ENCODE data around the gene UMODL1.

Gene UMODL1

GRCh38 chr21:42149656-42150473, 78.7 kb downstream of the UMODL1 start:
- DNase-seq (ENCODE audit: low read depth in 1 of 2, low spot score in 1 of 2) = no peak

- DNase-seq (ENCODE audit: low read depth in 1 of 2, low spot score in 1 of 2) = no peak
Observed at GRCh38 chr21:42150474-42151085, 79.5 kb downstream of the UMODL1 start.

GRCh38 chr21:42151148-42151947, 80.2 kb downstream of the UMODL1 start:
- no peak for DNase-seq (ENCODE audit: low read depth in 1 of 2, low spot score in 1 of 2)

- DNase-seq (ENCODE audit: low read depth in 1 of 2, low spot score in 1 of 2) = no peak
Observed at GRCh38 chr21:42151948-42152220, 80.8 kb downstream of the UMODL1 start.

GRCh38 chr21:42153046-42153686, 82.0 kb downstream of the UMODL1 start:
- no peak for DNase-seq (ENCODE audit: low read depth in 1 of 2, low spot score in 1 of 2)

- DNase-seq (ENCODE audit: low read depth in 1 of 2, low spot score in 1 of 2) = no peak
Observed at GRCh38 chr21:42153746-42154145, 82.6 kb downstream of the UMODL1 start.

- no peak for DNase-seq (ENCODE audit: low read depth in 1 of 2, low spot score in 1 of 2)
Observed at GRCh38 chr21:42154237-42155044, 83.3 kb downstream of the UMODL1 start.

- no peak for DNase-seq (ENCODE audit: low read depth in 1 of 2, low spot score in 1 of 2)
Observed at GRCh38 chr21:42155045-42155855, 84.1 kb downstream of the UMODL1 start.

- no peak for DNase-seq (ENCODE audit: low read depth in 1 of 2, low spot score in 1 of 2)
Observed at GRCh38 chr21:42156690-42157605, 85.8 kb downstream of the UMODL1 start.

- no peak for DNase-seq (ENCODE audit: low read depth in 1 of 2, low spot score in 1 of 2)
Observed at GRCh38 chr21:42157606-42158310, 86.6 kb downstream of the UMODL1 start.

GRCh38 chr21:42158846-42159245, 87.7 kb downstream of the UMODL1 start:
- no peak for DNase-seq (ENCODE audit: low read depth in 1 of 2, low spot score in 1 of 2)

GRCh38 chr21:42159560-42160110, 88.5 kb downstream of the UMODL1 start:
- DNase-seq (ENCODE audit: low read depth in 1 of 2, low spot score in 1 of 2) = no peak

GRCh38 chr21:42160111-42160721, 89.1 kb downstream of the UMODL1 start:
- DNase-seq (ENCODE audit: low read depth in 1 of 2, low spot score in 1 of 2) = no peak

GRCh38 chr21:42160765-42161164, 89.6 kb downstream of the UMODL1 start:
- no peak for DNase-seq (ENCODE audit: low read depth in 1 of 2, low spot score in 1 of 2)

- no peak for DNase-seq (ENCODE audit: low read depth in 1 of 2, low spot score in 1 of 2)
Observed at GRCh38 chr21:42161401-42161955, 90.4 kb downstream of the UMODL1 start.

- DNase-seq (ENCODE audit: low read depth in 1 of 2, low spot score in 1 of 2) = no peak
Observed at GRCh38 chr21:42161956-42162681, 91.0 kb downstream of the UMODL1 start.
